ENCODE data around the gene NEUROD4.

DNA sequence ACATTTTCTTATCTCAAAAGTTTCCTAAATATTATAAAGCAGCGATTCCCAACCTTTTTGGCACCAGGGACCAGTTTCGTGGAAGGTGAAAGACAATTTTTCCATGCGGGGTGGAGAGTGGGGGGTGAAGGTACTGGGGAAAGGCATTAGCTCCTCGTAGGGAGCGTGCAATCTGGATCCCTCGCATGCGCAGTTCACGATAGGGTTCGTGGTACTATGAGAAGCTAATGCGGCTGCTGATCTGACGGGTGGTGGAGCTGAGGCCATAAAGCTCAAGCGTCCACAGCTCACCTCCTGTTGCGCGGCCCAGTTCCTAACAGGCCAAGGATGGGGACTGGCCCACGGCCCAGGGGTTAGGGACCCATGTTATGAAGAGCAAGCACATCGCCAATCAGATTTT, 29.9 kb downstream of the NEUROD4 start:
- TF ChIP-seq, protein P1, sequence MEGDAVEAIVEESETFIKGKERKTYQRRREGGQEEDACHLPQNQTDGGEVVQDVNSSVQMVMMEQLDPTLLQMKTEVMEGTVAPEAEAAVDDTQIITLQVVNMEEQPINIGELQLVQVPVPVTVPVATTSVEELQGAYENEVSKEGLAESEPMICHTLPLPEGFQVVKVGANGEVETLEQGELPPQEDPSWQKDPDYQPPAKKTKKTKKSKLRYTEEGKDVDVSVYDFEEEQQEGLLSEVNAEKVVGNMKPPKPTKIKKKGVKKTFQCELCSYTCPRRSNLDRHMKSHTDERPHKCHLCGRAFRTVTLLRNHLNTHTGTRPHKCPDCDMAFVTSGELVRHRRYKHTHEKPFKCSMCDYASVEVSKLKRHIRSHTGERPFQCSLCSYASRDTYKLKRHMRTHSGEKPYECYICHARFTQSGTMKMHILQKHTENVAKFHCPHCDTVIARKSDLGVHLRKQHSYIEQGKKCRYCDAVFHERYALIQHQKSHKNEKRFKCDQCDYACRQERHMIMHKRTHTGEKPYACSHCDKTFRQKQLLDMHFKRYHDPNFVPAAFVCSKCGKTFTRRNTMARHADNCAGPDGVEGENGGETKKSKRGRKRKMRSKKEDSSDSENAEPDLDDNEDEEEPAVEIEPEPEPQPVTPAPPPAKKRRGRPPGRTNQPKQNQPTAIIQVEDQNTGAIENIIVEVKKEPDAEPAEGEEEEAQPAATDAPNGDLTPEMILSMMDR (conservative IDR thresholded peaks at IDR 0.05; ENCODE audit: low read depth in 2 of 2): no peak
- TF ChIP-seq POLR2AphosphoS5 (IDR thresholded peaks at IDR 0.05; ENCODE audit: low read depth) (no peak), CREB1 (CRISPR knock-in tag; IDR thresholded peaks at IDR 0.05; ENCODE audit: low read depth) (no peak), ZNF114 (CRISPR knock-in tag; IDR thresholded peaks at IDR 0.05) (no peak), EZH2phosphoT487 (IDR thresholded peaks at IDR 0.05; ENCODE audit: unreplicated experiment) (no peak)
- TF ChIP-seq, protein P2, sequence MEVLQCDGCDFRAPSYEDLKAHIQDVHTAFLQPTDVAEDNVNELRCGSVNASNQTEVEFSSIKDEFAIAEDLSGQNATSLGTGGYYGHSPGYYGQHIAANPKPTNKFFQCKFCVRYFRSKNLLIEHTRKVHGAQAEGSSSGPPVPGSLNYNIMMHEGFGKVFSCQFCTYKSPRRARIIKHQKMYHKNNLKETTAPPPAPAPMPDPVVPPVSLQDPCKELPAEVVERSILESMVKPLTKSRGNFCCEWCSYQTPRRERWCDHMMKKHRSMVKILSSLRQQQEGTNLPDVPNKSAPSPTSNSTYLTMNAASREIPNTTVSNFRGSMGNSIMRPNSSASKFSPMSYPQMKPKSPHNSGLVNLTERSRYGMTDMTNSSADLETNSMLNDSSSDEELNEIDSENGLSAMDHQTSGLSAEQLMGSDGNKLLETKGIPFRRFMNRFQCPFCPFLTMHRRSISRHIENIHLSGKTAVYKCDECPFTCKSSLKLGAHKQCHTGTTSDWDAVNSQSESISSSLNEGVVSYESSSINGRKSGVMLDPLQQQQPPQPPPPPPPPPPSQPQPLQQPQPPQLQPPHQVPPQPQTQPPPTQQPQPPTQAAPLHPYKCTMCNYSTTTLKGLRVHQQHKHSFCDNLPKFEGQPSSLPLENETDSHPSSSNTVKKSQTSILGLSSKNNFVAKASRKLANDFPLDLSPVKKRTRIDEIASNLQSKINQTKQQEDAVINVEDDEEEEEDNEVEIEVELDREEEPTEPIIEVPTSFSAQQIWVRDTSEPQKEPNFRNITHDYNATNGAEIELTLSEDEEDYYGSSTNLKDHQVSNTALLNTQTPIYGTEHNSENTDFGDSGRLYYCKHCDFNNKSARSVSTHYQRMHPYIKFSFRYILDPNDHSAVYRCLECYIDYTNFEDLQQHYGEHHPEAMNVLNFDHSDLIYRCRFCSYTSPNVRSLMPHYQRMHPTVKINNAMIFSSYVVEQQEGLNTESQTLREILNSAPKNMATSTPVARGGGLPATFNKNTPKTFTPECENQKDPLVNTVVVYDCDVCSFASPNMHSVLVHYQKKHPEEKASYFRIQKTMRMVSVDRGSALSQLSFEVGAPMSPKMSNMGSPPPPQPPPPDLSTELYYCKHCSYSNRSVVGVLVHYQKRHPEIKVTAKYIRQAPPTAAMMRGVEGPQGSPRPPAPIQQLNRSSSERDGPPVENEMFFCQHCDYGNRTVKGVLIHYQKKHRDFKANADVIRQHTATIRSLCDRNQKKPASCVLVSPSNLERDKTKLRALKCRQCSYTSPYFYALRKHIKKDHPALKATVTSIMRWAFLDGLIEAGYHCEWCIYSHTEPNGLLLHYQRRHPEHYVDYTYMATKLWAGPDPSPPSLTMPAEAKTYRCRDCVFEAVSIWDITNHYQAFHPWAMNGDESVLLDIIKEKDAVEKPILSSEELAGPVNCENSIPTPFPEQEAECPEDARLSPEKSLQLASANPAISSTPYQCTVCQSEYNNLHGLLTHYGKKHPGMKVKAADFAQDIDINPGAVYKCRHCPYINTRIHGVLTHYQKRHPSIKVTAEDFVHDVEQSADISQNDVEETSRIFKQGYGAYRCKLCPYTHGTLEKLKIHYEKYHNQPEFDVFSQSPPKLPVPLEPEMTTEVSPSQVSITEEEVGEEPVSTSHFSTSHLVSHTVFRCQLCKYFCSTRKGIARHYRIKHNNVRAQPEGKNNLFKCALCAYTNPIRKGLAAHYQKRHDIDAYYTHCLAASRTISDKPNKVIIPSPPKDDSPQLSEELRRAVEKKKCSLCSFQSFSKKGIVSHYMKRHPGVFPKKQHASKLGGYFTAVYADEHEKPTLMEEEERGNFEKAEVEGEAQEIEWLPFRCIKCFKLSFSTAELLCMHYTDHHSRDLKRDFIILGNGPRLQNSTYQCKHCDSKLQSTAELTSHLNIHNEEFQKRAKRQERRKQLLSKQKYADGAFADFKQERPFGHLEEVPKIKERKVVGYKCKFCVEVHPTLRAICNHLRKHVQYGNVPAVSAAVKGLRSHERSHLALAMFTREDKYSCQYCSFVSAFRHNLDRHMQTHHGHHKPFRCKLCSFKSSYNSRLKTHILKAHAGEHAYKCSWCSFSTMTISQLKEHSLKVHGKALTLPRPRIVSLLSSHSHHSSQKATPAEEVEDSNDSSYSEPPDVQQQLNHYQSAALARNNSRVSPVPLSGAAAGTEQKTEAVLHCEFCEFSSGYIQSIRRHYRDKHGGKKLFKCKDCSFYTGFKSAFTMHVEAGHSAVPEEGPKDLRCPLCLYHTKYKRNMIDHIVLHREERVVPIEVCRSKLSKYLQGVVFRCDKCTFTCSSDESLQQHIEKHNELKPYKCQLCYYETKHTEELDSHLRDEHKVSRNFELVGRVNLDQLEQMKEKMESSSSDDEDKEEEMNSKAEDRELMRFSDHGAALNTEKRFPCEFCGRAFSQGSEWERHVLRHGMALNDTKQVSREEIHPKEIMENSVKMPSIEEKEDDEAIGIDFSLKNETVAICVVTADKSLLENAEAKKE (CRISPR knock-in tag; IDR thresholded peaks at IDR 0.05): no peak
- TF ChIP-seq, protein P3, sequence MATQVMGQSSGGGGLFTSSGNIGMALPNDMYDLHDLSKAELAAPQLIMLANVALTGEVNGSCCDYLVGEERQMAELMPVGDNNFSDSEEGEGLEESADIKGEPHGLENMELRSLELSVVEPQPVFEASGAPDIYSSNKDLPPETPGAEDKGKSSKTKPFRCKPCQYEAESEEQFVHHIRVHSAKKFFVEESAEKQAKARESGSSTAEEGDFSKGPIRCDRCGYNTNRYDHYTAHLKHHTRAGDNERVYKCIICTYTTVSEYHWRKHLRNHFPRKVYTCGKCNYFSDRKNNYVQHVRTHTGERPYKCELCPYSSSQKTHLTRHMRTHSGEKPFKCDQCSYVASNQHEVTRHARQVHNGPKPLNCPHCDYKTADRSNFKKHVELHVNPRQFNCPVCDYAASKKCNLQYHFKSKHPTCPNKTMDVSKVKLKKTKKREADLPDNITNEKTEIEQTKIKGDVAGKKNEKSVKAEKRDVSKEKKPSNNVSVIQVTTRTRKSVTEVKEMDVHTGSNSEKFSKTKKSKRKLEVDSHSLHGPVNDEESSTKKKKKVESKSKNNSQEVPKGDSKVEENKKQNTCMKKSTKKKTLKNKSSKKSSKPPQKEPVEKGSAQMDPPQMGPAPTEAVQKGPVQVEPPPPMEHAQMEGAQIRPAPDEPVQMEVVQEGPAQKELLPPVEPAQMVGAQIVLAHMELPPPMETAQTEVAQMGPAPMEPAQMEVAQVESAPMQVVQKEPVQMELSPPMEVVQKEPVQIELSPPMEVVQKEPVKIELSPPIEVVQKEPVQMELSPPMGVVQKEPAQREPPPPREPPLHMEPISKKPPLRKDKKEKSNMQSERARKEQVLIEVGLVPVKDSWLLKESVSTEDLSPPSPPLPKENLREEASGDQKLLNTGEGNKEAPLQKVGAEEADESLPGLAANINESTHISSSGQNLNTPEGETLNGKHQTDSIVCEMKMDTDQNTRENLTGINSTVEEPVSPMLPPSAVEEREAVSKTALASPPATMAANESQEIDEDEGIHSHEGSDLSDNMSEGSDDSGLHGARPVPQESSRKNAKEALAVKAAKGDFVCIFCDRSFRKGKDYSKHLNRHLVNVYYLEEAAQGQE (IDR thresholded peaks at IDR 0.05; ENCODE audit: unreplicated experiment): no peak
